ENCODE measurements around the gene CDK14.

Gene CDK14

DNA sequence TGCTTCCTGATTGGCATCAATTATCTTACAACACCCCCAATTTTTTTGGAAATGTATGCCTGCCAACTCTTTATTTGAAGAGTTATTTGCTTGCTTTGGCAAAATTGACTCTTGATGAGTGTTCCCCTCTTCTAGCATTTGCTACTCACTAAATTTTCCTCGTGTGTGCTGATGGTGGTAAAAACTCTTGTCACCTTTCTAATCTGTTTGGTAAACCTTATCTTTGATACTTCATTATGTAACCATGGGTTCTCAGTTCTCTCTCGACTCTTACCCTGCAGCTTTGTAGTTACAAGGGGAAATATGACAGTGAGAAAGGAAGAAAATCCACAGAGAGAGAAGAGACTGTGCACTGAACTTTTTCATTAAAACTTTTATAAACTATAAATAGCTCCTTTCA, 102.5 kb downstream of the CDK14 start:
- no peak overlapping the region for H3K4me3 ChIP-seq
- H3K27ac ChIP-seq, result peak overlapping the region; percentile 49
- H3K36me3 ChIP-seq (ENCODE audit: insufficient read depth, low read length), result no peaks in the 10 kb centered on the region
- no peak overlapping the region for H3K9ac ChIP-seq (ENCODE audit: insufficient read length)
- H3K9me3 ChIP-seq (ENCODE audit: low read depth, low read length), result no peaks in the 10 kb centered on the region
- no peak for DNase-seq (ENCODE audit: low read depth, low spot score)
- TF ChIP-seq FOXP2 (optimal IDR thresholded peaks at IDR 0.05; ENCODE audit: control extremely low read depth, extremely low read length, insufficient read depth) (no peak), EZH2 (IDR thresholded peaks at IDR 0.05) (no peak), POLR2AphosphoS5 (IDR thresholded peaks at IDR 0.05; ENCODE audit: borderline replicate concordance, low read depth, low read length) (no peak)

DNA sequence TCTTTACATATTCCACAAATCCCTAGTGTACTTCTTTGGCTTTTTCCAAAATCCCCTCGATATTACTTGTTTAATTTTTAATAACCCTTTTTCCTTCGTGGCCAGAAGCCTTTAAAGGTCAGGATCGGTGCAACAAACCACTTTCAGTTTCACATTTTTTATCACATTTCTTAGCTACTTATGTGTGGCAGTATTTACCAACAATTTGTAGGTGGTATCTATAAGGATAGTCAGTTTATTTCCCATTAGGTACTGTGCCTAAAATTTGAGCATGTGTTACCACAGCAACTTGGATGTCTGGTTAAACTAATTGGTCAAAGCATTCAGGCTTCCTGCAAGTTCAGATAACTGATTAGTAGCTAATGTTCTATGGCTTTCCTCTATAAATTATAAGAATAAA, 104.9 kb downstream of the CDK14 start:
- H3K27ac ChIP-seq, result 0 out of 2 replicates have a peak overlapping the region, but pooled peaks have one; percentile 25
- H3K4me3 ChIP-seq, result no peak overlapping the region
- H3K9ac ChIP-seq (ENCODE audit: insufficient read length), result peak overlapping the region; percentile 19
- no peaks in the 10 kb centered on the region for H3K9me3 ChIP-seq (ENCODE audit: low read depth, low read length)
- no peaks in the 10 kb centered on the region for H3K36me3 ChIP-seq (ENCODE audit: insufficient read depth, low read length)
- TF ChIP-seq EZH2 (IDR thresholded peaks at IDR 0.05), result no peak
- no peak for TF ChIP-seq POLR2AphosphoS5 (IDR thresholded peaks at IDR 0.05; ENCODE audit: borderline replicate concordance, low read depth, low read length)
- TF ChIP-seq FOXP2 (optimal IDR thresholded peaks at IDR 0.05; ENCODE audit: control extremely low read depth, extremely low read length, insufficient read depth), result no peak
- DNase-seq (ENCODE audit: low read depth, low spot score), result no peak

DNA sequence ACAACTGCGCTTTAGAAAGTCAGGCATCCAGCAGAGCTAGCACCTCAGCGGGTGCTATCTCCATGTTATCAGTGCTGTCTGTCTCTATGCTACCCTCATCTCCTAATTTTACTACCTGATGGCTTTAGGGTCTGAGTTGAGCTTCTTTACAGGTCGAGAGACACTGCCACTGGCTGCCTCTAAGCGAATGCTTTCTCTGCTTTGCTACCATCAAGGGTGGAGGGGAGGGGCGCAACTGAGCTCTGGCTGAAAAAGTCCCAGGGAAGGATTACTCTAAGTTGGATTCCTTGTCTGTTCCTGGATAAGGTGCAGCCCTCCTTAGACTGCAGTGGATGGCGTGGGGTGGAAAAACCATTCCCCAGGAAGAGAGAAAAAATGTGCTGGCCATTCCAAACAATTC, 105.7 kb downstream of the CDK14 start:
- Histone ChIP-seq H3K9ac (ENCODE audit: insufficient read length) (no peak overlapping the region), H3K27ac (no peak overlapping the region), H3K9me3 (ENCODE audit: low read depth, low read length) (no peaks in the 10 kb centered on the region), H3K4me3 (no peak overlapping the region), H3K36me3 (ENCODE audit: insufficient read depth, low read length) (no peaks in the 10 kb centered on the region)
- no peak for DNase-seq (ENCODE audit: low read depth, low spot score)
- TF ChIP-seq FOXP2 (optimal IDR thresholded peaks at IDR 0.05; ENCODE audit: control extremely low read depth, extremely low read length, insufficient read depth) (no peak), POLR2AphosphoS5 (IDR thresholded peaks at IDR 0.05; ENCODE audit: borderline replicate concordance, low read depth, low read length) (no peak), EZH2 (IDR thresholded peaks at IDR 0.05) (no peak)

DNA sequence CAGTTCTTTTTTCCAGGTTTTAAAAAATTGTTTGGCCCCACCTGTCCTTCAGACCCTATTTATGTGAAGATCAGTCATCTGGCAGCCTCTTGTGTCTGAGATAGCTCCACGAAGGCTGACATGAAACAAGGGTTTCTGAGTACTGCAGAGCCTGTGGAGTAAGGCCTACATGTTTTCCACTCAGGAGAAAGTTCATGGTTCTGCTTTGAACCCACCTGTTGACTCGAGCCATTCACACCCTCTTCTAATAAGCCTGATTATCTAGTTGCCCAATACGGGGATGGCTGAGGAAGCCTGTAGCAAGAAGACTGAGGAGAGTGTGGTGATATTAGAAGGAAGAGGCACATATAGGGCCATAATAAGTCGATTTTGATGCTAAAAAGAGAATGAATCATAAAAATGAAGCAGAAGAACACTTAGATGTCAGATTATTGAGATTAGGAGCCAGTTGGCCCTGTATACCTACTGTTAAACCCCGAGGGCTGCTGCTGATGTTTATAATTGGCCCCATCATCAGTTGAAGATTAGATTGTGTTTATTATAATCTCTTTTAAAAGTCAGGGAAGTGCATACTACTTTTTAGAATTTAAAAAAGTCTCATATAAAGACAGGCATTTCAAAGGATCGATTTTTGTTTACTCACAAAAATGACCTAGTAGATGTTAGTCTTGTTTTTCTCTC, 109.4 kb downstream of the CDK14 start:
- Histone ChIP-seq H3K4me3 (0 out of 2 replicates have a peak overlapping the region, but pooled peaks have one; percentile 3), H3K36me3 (ENCODE audit: insufficient read depth, low read length) (no peaks in the 10 kb centered on the region), H3K9ac (ENCODE audit: insufficient read length) (peak overlapping the region; percentile 9), H3K27ac (peak overlapping the region; percentile 79), H3K9me3 (ENCODE audit: low read depth, low read length) (no peaks in the 10 kb centered on the region)
- TF ChIP-seq POLR2AphosphoS5 (IDR thresholded peaks at IDR 0.05; ENCODE audit: borderline replicate concordance, low read depth, low read length) (no peak), EZH2 (IDR thresholded peaks at IDR 0.05) (no peak), FOXP2 (optimal IDR thresholded peaks at IDR 0.05; ENCODE audit: control extremely low read depth, extremely low read length, insufficient read depth) (no peak)
- DNase-seq (ENCODE audit: low read depth, low spot score), result no peak

DNA sequence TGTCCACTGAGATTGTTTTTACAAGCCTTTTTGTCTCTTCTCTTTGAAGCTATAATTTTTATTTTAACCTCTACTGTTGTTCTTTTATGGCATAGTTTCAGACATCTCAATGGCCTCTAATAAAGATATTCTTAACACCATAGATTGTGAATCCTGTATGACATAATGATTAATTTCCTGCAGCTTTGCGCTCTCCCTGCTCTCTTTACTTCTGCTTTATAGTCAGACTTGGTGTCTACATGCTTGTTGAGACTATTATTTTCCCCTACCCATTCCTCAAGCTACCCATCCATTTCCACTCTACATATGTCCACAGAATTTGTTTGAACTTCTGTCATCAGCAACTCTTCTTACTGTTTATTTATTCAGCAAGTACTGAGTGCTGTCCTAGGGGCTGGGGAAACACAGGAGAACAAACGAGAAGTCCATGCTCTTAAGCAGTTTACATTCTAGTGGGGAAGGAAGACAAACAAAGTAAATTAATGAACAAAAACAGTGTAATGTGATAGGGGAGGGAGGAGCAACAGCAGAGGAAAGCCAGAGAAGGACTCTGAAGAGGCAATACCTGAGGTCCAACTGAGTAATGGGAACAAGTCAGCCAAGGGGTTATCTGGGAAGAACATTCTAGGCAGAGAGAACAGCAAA, 110.1 kb downstream of the CDK14 start:
- Histone ChIP-seq H3K9me3 (ENCODE audit: low read depth, low read length) (no peaks in the 10 kb centered on the region), H3K36me3 (ENCODE audit: insufficient read depth, low read length) (no peaks in the 10 kb centered on the region), H3K27ac (peak overlapping the region; percentile 79), H3K4me3 (no peak overlapping the region), H3K9ac (ENCODE audit: insufficient read length) (no peak overlapping the region)
- no peak for DNase-seq (ENCODE audit: low read depth, low spot score)
- no peak for TF ChIP-seq EZH2 (IDR thresholded peaks at IDR 0.05)
- TF ChIP-seq FOXP2 (optimal IDR thresholded peaks at IDR 0.05; ENCODE audit: control extremely low read depth, extremely low read length, insufficient read depth), result no peak

DNA sequence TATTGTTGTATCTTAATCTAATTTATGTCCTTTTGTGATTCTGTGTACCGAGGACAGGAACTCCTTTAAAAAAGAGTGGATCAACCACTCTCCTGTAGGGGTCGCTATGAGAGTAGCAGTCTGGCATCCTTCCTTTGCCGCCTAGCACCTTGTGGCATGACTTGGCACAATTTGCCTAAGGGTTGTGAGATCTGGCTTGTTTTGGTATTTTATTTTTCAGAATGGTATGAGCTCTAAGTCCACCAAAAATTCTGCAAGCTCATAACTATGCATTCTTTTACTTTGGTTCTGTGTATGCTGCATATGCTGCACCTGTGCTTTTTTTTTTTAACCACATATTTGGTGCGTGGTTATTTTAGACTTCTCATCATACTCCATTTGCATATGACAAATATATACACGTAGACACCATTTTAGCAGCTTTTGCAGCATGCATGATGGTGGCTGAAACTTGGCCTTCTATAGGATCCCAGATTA, 112.8 kb downstream of the CDK14 start:
- peaks cover 4% of the 10 kb centered on the region; the same call in 1 of the 2 replicates for H3K36me3 ChIP-seq (ENCODE audit: insufficient read depth, low read length)
- no peak for TF ChIP-seq FOXP2 (optimal IDR thresholded peaks at IDR 0.05; ENCODE audit: control extremely low read depth, extremely low read length, insufficient read depth)
- TF ChIP-seq EZH2 (IDR thresholded peaks at IDR 0.05), result no peak
- TF ChIP-seq POLR2AphosphoS5 (IDR thresholded peaks at IDR 0.05; ENCODE audit: borderline replicate concordance, low read depth, low read length), result no peak
- no peak overlapping the region for H3K9ac ChIP-seq (ENCODE audit: insufficient read length)
- peak overlapping the region; percentile 78 for H3K4me3 ChIP-seq
- no peaks in the 10 kb centered on the region for H3K9me3 ChIP-seq (ENCODE audit: low read depth, low read length)
- no peak for DNase-seq (ENCODE audit: low read depth, low spot score)
- H3K27ac ChIP-seq, result peak overlapping the region; percentile 87; the same call in 1 of the 2 replicates

DNA sequence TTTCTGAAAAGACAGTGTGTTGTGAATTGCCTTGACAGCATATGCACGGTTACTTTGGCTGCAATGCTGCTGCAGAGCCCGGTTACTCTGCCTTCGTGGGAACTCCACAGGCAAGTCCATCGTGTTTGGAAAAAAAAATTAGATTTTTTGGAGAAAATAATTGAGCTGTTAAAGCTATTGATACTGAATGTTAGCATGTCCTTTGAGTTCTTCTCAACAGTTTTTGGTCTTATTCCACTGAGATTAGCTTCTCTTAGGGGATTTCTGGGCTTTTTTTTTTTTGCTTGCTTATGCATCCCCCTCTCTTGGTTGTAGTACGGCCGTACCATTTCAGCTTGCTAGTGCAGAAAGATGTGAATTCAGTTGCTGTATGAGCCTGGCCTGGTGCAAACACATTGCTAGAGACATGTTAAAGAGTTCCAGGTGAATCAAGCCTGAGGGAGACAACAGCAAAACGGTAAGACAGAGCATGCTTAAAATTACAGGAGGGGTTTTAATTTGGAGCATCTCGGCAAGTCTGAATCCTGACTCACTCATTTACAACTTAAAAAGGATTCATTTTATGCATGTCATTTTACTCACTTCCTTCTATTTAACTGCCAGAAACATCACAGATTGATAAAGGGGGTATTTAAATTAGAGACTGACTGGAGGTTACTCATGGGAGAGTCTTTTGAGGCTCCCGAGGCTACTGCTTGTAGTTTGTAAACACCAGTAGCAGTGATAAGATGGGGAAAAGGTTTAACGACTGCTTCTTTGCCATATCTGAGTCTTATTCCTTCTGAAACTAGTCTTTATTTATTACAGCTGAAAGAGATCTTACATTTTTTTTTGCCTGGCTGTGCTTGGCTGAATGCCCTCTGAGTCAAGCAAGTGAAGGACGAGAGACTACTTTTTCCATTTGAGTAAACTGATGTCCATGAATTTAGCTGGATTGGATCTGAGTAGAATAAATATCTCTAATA, 113.7 kb downstream of the CDK14 start:
- TF ChIP-seq EZH2 (IDR thresholded peaks at IDR 0.05) (no peak), POLR2AphosphoS5 (IDR thresholded peaks at IDR 0.05; ENCODE audit: borderline replicate concordance, low read depth, low read length) (no peak), FOXP2 (optimal IDR thresholded peaks at IDR 0.05; ENCODE audit: control extremely low read depth, extremely low read length, insufficient read depth) (no peak)
- peak overlapping the region; percentile 87 for H3K27ac ChIP-seq
- DNase-seq (ENCODE audit: low read depth, low spot score), result no peak
- peak overlapping the region; percentile 65 for H3K9ac ChIP-seq (ENCODE audit: insufficient read length)
- peaks cover 4% of the 10 kb centered on the region; the same call in 1 of the 2 replicates for H3K36me3 ChIP-seq (ENCODE audit: insufficient read depth, low read length)
- no peaks in the 10 kb centered on the region for H3K9me3 ChIP-seq (ENCODE audit: low read depth, low read length)
- peak overlapping the region; percentile 78 for H3K4me3 ChIP-seq

DNA sequence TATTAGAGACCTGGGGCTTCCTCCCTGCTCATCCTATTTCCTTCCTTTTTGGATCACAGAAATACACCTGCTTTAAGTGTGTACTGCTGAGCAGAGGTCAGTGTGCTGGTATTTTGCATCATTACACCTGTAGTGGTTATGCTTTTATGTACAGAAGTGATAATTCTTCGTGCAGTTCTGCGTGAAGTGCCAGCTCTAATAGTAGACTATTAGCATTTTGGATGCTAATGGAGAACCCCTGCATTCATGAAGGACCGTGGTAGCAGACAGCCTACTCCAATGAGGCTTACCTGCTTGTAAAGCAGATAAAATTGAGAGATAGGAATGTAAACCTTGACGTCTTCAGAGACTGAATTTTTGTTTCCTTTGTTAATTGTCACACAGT, 114.3 kb downstream of the CDK14 start:
- H3K9me3 ChIP-seq (ENCODE audit: low read depth, low read length), result no peaks in the 10 kb centered on the region
- peak overlapping the region; percentile 87; the same call in 1 of the 2 replicates for H3K27ac ChIP-seq
- peak overlapping the region; percentile 78 for H3K4me3 ChIP-seq
- H3K36me3 ChIP-seq (ENCODE audit: insufficient read depth, low read length), result peaks cover 4% of the 10 kb centered on the region; the same call in 1 of the 2 replicates
- no peak for TF ChIP-seq POLR2AphosphoS5 (IDR thresholded peaks at IDR 0.05; ENCODE audit: borderline replicate concordance, low read depth, low read length)
- TF ChIP-seq FOXP2 (optimal IDR thresholded peaks at IDR 0.05; ENCODE audit: control extremely low read depth, extremely low read length, insufficient read depth), result no peak
- TF ChIP-seq EZH2 (IDR thresholded peaks at IDR 0.05), result no peak
- no peak for DNase-seq (ENCODE audit: low read depth, low spot score)
- peak overlapping the region; percentile 65 for H3K9ac ChIP-seq (ENCODE audit: insufficient read length)

Data from SK-N-MC (cell line).